ENCODE measurements around the gene ZNF175. TPM values are rescaled to one million over a fixed set of nuclear protein-coding genes. Genes with fewer than 3 reads are reported as not detected.

Gene ZNF175
- total and polyA plus RNA-seq, 9 of the 15 experiments (the other 6 are each of a cell fraction or from before 2014, with no cell fraction given), result 3.7 to 37.9 (median 14.0) TPM

- TF ChIP-seq FOSL1 (tag; conservative IDR thresholded peaks at IDR 0.05), result peak; percentile 43; the same call in 1 of the 2 replicates
- no peak for TF ChIP-seq ETS2 (tag; IDR thresholded peaks at IDR 0.05; ENCODE audit: borderline replicate concordance, poor library complexity, severe bottlenecking)
- no peak for TF ChIP-seq ZNF311 (CRISPR knock-in tag; IDR thresholded peaks at IDR 0.05)
- no peak for TF ChIP-seq RNF219 (CRISPR knock-in tag; IDR thresholded peaks at IDR 0.05)
- TF ChIP-seq RBBP5 (IDR thresholded peaks at IDR 0.05; ENCODE audit: borderline replicate concordance, insufficient read depth, low read length, poor library complexity, severe bottlenecking), result peak; percentile 59
- TF ChIP-seq HES1 (IDR thresholded peaks at IDR 0.05; ENCODE audit: low read depth), result no peak
- TF ChIP-seq ESRRB (CRISPR knock-in tag; IDR thresholded peaks at IDR 0.05; ENCODE audit: borderline replicate concordance), result no peak
- no peak for TF ChIP-seq ZNF277 (CRISPR knock-in tag; IDR thresholded peaks at IDR 0.05; ENCODE audit: borderline replicate concordance)
- peak; percentile 62; the same call in 1 of the 2 replicates for TF ChIP-seq DMBX1 (CRISPR knock-in tag; IDR thresholded peaks at IDR 0.05; ENCODE audit: borderline replicate concordance)
- peak; percentile 13; the same call in 1 of the 2 replicates for TF ChIP-seq ZNF239 (CRISPR knock-in tag; IDR thresholded peaks at IDR 0.05)
- TF ChIP-seq SUPT5H (IDR thresholded peaks at IDR 0.05), result no peak
- TF ChIP-seq CTCFL (IDR thresholded peaks at IDR 0.05; ENCODE audit: borderline replicate concordance, insufficient read depth, low read depth, low read length, poor library complexity, severe bottlenecking), result no peak
- no peak for TF ChIP-seq ZNF253 (CRISPR knock-in tag; conservative IDR thresholded peaks at IDR 0.05)
- TF ChIP-seq ZNF644 (tag; IDR thresholded peaks at IDR 0.05; ENCODE audit: low read depth), result no peak
Observed at GRCh38 chr19:51531349-51532315, 39.5 kb upstream of the ZNF175 start, which contains the start of gene SIGLEC6 (continued).

Data from K562 (cell line).